Sigmoid colon (tissue), 4 donors: Measurements from ENCODE around the gene TMEM63A.

Experiments
- POLR2A ChIP-seq, 2 donors: fragments of 450-650 bp; IDR thresholded peaks; one replicate each; pipeline ENCODE4 v1.6.1; 2016; ENCODE audit warnings: antibody characterized with exemption in 2 of 2, mild to moderate bottlenecking in 2 of 2, moderate library complexity in 2 of 2
- POLR2AphosphoS5 ChIP-seq, 4 donors: sonication (generic); formaldehyde crosslinking; IDR thresholded peaks; one replicate each; pipeline ENCODE4 v1.6.1; 2017; ENCODE audit warnings: antibody characterized with exemption in 4 of 4
- TF ChIP-seq, protein P1 (sequence below), 4 experiments: fragments of 450-650 bp in 3 of 4; fragments of 200-600 bp in 1 of 4; IDR thresholded peaks; one replicate each; pipeline ENCODE4 v1.5.1; 2016 to 2019; ENCODE audit warnings: antibody characterized with exemption in 4 of 4, mild to moderate bottlenecking in 3 of 4, moderate library complexity in 2 of 4

DNA sequence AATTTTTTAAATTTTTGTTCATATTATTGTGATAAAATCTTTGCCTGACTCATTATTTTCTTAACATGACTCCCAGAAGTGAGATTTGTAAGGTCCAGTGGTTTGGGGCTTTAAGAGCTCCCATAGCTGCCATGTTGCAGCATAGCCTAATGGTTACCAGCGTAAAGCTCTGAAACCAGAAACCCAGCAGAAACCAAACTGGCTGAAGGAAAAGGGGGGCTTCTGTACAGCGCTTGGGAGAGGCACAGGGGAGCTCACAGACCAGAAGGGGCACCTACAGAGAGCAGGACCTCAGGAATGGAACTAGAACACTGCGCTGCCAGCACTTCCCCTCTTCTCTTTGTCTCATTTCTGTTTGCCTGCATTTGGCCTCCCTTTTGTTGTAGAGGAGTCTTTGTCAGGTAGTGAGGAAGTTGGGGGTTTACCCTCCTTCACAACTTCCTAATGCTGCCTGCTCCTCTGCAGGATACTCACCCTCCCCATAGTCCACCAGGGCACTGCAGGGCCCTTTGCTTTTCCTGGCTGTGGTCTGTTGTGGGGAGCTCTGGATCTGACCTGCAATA lies 44.5 kb upstream of the TMEM63A start:
- TF ChIP-seq, protein P1, sequence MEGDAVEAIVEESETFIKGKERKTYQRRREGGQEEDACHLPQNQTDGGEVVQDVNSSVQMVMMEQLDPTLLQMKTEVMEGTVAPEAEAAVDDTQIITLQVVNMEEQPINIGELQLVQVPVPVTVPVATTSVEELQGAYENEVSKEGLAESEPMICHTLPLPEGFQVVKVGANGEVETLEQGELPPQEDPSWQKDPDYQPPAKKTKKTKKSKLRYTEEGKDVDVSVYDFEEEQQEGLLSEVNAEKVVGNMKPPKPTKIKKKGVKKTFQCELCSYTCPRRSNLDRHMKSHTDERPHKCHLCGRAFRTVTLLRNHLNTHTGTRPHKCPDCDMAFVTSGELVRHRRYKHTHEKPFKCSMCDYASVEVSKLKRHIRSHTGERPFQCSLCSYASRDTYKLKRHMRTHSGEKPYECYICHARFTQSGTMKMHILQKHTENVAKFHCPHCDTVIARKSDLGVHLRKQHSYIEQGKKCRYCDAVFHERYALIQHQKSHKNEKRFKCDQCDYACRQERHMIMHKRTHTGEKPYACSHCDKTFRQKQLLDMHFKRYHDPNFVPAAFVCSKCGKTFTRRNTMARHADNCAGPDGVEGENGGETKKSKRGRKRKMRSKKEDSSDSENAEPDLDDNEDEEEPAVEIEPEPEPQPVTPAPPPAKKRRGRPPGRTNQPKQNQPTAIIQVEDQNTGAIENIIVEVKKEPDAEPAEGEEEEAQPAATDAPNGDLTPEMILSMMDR (IDR thresholded peaks at IDR 0.05), result no peak
- TF ChIP-seq POLR2A (IDR thresholded peaks at IDR 0.05) (no peak), POLR2AphosphoS5 (IDR thresholded peaks at IDR 0.05) (no peak)
